Right forelimb (tissue), 1 donor: ENCODE results near the gene MTOR.
"Not testable (repeated sequence)": the region's sequence is repeated elsewhere in the genome, so short reads cannot be mapped to it uniquely, and the experiment has no call there.

Experiments used
- DNase-seq: peaks from one replicate; pipeline ENCODE4 v3.0.0-alpha.2; 2018

Gene MTOR

GRCh38 chr1:11214698-11215380 is 47.5 kb downstream of the MTOR start:
- DNase-seq = peak; percentile 45

GRCh38 chr1:11211925-11212587 is 50.3 kb downstream of the MTOR start:
- DNase-seq = no peak

- no peak for DNase-seq
Measured at GRCh38 chr1:11211461-11211860, 50.9 kb downstream of the MTOR start.

- DNase-seq = no peak
Measured at GRCh38 chr1:11207898-11208611, 54.3 kb downstream of the MTOR start.

GRCh38 chr1:11204396-11205190 is 57.8 kb downstream of the MTOR start:
- DNase-seq = no peak

GRCh38 chr1:11198851-11199594 is 63.3 kb downstream of the MTOR start:
- DNase-seq = no peak

GRCh38 chr1:11198257-11198656 is 64.1 kb downstream of the MTOR start:
- DNase-seq = no peak

GRCh38 chr1:11197359-11197758 is 65.0 kb downstream of the MTOR start:
- DNase-seq = no peak

GRCh38 chr1:11196945-11197344 is 65.4 kb downstream of the MTOR start:
- DNase-seq = no peak

- no peak for DNase-seq
Measured at GRCh38 chr1:11194407-11195176, 67.8 kb downstream of the MTOR start.

- no peak for DNase-seq
Measured at GRCh38 chr1:11193376-11193775, 69.0 kb downstream of the MTOR start.

GRCh38 chr1:11188858-11189451 is 73.4 kb downstream of the MTOR start, which contains the start of gene ANGPTL7:
TSS of gene ANGPTL7 (plus strand) at chr1:11189355. CDS start at chr1:11189580, 225 bp downstream.
- no peak for DNase-seq

GRCh38 chr1:11188381-11188780 is 74.0 kb downstream of the MTOR start:
- no peak for DNase-seq

GRCh38 chr1:11187931-11188330 is 74.4 kb downstream of the MTOR start:
- DNase-seq = no peak

- no peak for DNase-seq
Measured at GRCh38 chr1:11187494-11187893, 74.9 kb downstream of the MTOR start.

GRCh38 chr1:11187000-11187399 is 75.4 kb downstream of the MTOR start:
- DNase-seq = no peak

- no peak for DNase-seq
Measured at GRCh38 chr1:11184973-11185372, 77.4 kb downstream of the MTOR start.

GRCh38 chr1:11182884-11183283 is 79.5 kb downstream of the MTOR start:
- no peak for DNase-seq

- DNase-seq = no peak
Measured at GRCh38 chr1:11180342-11180744, 82.0 kb downstream of the MTOR start.

- not testable (repeated sequence) for DNase-seq
Measured at GRCh38 chr1:11179749-11180148, 82.6 kb downstream of the MTOR start.

GRCh38 chr1:11179125-11179524 is 83.2 kb downstream of the MTOR start:
- no peak for DNase-seq
